Transverse colon (tissue), 3 donors: Measurements from ENCODE around the gene MYB.

ENCODE experiments used
- CTCF ChIP-seq, 5 experiments: fragments of 200-600 bp in 3 of 5; fragments of 450-650 bp in 2 of 5; sonication (generic) in 3 of 5; IDR thresholded peaks; 1 replicate in 2 of 5; 2 replicates in 3 of 5; pipeline ENCODE4 v1.5.1; 2016 to 2017; ENCODE audit warnings: antibody characterized with exemption in 5 of 5, inconsistent platforms in 3 of 5, mild to moderate bottlenecking in 2 of 5, moderate library complexity in 1 of 5
- EP300 ChIP-seq: sonication (generic); formaldehyde crosslinking; IDR thresholded peaks from one replicate; pipeline ENCODE4 v1.6.1; 2017; ENCODE audit warnings: antibody characterized with exemption, low read depth

GRCh38 chr6:135182071-135183001 lies 1.2 kb downstream of the MYB start:
- TF ChIP-seq EP300 (no peak), CTCF (IDR thresholded peaks at IDR 0.05) (no peak)
